Measurements from ENCODE around the gene RNPEPL1.

Gene RNPEPL1

GRCh38 chr2:240593026-240593702 is 24.9 kb downstream of the RNPEPL1 start:
- no peak for DNase-seq

DNA sequence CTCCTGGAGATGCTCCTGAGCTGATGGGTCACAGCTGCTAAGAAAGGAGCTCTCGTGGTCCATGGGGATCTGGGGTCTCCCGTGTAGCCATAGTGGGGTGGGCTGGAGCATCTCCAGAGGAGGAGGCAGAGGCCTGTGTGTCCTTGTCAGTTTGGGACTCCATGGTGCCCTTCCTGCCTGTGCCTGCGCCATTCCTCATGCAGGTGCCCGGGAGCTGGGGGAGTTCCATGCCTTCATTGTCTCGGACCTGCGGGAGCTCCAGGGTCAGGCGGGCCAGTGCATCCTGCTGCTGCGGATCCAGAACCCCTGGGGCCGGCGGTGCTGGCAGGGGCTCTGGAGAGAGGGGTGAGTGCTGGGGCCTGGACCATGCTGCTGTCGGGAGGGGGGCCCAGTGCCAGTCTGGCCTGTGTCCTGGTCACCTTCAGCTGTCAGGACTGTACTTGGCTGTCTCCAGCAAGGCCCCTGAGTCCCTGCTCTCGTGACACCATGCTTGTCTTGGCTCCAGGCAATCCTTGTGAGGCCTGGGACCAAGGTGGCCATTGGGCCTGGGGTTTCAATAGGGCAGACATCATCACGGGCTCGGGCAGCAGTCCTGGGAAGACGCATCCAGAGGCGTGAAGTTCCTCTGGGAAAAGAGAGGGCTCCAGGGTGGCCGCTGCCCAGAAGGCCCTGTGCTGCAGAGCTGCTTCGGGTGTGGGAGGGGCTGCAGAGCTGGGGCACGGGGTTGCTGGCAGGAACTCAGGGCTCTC is 25.6 kb downstream of the RNPEPL1 start:
- no peak for DNase-seq

GRCh38 chr2:240594511-240595380 is 26.5 kb downstream of the RNPEPL1 start:
- DNase-seq = no peak

DNA sequence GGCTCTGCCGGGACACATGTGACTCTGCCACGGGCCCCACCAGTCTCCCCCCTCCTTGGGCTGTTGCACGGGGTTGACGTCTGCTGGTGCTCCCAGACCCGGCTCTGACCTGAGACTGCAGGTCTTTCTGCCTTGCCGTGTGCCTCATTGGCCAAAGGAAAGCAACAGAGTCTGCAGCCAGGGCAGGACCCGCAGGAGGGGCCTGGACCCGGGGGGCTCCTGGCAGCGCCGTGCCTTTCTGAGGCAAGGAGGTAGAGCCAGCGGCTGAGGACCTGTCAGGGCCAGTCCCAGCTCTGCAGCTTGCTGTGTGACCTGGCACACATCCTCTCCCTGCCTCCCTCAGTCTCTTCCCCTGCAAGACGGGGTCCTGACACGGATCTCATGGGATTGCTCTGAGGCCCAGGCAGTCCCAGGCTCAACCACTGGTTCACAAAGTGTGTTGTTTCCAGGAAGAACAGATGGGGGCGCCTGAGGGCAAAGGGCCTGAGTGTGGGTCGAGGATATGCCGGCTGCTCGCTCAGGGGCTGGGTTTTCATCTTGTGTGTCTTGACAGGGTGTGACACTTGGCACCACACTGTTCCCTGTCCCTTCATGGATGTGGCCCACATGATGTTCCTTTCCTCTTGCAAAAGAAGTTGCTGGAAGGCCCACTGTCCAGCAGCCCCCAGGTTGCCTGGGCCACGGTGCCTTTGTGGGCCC is 27.2 kb downstream of the RNPEPL1 start:
- peak; percentile 37 for DNase-seq

- DNase-seq = no peak
Measured at GRCh38 chr2:240596080-240596460, 27.8 kb downstream of the RNPEPL1 start.

DNA sequence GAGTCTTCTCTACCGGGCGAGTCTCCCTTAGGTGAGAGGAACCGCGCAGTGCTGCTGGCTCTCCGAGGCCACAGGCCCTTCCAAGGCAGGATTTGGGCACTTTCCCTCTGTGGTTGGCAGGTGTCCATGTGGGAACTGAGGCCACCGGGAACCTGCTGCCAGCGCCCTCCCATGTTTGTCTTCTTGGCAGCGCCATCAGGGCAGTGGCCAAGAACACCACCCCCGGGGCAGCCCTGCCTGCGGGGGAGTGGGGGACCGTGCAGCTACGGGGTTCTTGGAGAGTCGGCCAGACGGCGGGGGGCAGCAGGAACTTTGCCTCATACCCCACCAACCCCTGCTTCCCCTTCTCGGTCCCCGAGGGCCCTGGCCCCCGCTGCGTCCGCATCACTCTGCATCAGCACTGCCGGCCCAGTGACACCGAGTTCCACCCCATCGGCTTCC is 28.2 kb downstream of the RNPEPL1 start:
- DNase-seq = no peak

GRCh38 chr2:240597054-240597418 is 28.8 kb downstream of the RNPEPL1 start:
- DNase-seq = no peak

DNA sequence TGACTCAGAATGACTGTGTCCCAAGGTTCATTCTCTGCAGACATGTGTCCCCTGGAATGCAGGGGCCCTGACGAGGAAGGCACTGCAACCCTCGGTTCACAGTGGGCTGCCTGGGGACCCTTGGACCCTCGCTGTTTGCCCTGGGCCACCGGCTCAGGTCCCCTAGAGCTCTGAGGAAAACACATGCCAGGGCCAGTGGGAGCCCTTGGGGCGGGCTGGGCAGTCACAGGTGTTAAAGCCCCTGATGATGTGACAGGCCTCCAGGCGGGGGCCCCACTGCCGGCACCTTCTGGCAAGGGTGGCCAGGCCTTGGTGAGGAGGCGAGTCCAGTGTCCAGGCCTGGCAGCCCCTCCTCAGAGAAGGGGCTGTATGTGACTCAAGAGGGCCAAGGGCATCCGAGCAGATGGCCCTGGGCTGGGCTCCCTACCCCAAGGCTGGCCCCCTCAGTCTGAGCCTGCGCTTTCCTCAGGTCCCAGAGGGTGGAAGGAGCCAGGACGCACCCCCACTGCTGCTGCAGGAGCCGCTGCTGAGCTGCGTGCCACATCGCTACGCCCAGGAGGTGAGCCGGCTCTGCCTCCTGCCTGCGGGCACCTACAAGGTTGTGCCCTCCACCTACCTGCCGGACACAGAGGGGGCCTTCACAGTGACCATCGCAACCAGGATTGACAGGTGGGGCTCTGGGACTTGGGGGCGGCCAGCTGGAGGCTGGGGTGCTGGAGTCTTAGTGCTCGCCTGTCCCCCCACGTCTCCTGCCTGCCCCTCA is 29.3 kb downstream of the RNPEPL1 start:
- no peak for DNase-seq

DNA sequence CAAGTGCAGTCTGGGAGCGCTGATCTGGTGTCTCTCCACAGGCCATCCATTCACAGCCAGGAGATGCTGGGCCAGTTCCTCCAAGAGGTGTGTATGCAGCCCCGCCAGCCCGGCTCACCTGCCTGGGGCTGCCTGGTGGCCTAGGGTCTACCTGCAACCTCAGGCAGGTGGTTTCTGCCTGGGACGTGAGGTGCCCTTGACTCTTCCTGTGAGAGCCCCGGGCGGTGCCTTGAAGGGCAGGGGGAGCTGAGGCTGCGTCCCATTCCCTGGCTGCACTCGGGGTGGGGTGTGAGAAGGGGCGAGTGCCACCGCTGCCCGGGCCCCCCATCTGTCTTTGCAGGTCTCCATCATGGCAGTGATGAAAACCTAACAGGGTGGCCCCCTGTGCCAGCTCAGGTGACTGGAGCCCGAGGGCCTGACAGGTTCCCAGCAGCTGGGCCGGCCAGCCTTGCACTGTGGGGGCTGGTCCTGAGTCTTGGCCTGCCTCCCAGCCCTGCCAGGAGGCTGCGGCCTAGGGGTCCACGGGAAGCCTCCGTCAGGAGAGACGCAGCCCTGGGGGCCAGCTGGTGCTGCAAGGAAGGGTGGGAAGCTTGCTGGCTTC is 30.1 kb downstream of the RNPEPL1 start:
- no peak for DNase-seq

GRCh38 chr2:240599141-240599583 is 30.9 kb downstream of the RNPEPL1 start:
- no peak for DNase-seq

DNA sequence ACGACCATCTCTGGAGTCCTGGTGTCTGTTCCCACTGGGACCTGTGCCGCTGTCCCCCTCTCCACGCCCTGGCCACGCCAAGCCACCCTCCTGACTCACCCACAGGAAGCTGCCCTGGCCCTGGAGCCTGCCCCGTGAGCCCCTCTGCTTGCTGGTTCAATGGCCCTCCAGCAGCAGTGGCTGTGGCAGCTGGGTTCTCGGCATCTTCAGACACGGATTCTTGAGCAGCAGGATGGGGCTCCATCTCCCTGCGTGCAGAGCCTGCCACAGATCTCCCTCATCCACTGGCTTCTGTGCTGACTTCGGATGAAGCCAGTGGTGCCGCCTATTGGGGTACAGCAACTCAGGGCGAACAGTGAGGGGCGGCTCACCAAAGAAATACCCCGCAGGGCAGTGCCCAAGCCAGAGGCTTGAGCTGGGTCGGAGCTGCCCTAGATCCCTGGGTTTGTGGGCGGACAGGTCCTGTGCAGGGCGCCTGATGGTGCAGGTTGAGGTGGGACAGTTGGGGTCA is 32.2 kb downstream of the RNPEPL1 start:
- DNase-seq = no peak

GRCh38 chr2:240601061-240601830 is 33.0 kb downstream of the RNPEPL1 start:
- DNase-seq = no peak

- DNase-seq = no peak
Measured at GRCh38 chr2:240601831-240602160, 33.5 kb downstream of the RNPEPL1 start.

DNA sequence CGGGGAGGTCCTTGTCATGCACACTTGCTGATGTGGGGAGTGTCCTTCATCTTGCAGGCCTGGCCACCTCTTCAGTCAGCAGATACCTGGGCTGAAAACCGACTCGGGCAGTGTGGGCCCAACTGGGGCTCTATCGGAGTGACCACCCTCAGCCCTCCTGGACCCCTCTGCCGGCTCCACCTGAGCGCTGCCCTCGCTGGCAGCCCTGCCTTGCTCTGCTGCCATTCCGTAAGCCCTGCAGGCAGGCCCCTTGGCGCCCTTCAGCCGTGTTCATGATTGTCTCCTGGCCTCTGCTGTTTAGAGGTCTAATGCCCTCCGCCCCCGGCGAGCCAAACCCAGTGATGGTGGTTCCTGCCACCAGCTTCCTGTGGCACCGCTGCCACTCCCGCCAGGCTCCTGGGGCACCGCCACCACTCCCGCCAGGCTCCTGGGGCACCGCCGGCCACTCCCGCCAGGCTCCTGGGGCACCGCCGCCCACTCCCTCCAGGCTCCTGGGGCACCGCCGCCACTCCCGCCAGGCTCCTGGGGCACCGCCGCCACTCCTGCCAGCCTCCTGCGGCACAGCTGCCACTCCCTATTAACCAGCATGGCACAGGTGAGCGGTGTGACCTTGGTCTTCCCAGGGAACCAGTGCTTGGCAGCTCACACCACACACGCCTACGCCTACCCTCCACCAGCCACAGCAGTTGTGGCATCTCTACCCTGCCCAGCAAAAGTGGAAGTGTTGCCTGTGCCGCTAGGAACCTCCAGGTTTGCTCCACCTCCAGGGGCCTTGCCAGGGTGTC is 34.2 kb downstream of the RNPEPL1 start:
- DNase-seq = no peak

- DNase-seq = no peak
Measured at GRCh38 chr2:240603081-240603835, 35.0 kb downstream of the RNPEPL1 start.

GRCh38 chr2:240603846-240604245 is 35.6 kb downstream of the RNPEPL1 start:
- DNase-seq = no peak

GRCh38 chr2:240604291-240604938 is 36.1 kb downstream of the RNPEPL1 start:
- DNase-seq = peak; percentile 86

DNA sequence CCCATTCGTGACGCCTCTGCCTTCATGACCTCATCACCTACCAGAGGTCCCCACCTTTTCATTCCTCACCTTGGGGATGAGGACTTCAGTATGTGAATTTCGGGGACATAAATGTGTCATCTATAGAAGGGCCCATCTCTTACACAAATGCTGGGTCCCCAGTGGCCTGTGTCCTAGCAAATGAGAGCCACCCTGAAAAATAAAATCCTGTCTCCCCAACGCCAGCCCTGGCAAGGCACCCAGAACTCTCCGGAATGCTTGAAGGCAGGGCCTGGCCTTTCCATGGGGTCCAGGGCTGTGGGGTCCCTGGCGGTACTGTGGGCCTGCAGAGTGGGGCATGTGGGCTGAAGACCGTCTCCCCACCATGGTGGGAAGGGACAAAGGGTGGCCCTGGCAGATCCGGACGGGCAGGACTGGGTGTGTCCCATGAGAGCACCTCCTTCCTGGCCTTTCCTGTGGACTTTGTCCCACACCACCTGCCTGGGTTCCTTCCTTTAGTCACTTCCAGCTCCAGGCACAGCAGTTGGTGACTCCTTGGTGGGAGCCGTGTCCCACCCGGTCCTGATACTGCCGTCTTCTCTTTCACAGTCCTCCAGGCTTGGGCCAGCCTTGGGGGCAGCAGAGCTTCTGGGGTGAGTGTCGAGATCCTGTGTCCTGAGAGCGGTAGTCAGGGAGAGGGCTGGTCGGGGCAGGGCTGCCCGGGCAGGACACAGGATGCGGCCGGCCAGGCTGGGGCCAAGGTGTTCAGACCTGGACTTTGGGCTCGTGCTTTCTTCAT is 36.8 kb downstream of the RNPEPL1 start:
- DNase-seq = no peak

All from suppressor macrophage treated with lipopolysaccharide for 4 hours (primary cell).